ENCODE measurements around the gene ONECUT1.

- TF ChIP-seq TAF1 (IDR thresholded peaks at IDR 0.05; ENCODE audit: low read depth, low read length) (no peak), POLR2AphosphoS5 (IDR thresholded peaks at IDR 0.05; ENCODE audit: low read depth, low read length) (no peak), POLR2A (IDR thresholded peaks at IDR 0.05; ENCODE audit: low read depth, low read length) (no peak), POU2F2 (IDR thresholded peaks at IDR 0.05; ENCODE audit: low read depth, low read length) (no peak), PAX5 (IDR thresholded peaks at IDR 0.05; ENCODE audit: insufficient read depth, low read length, severe bottlenecking) (no peak), SPI1 (IDR thresholded peaks at IDR 0.05; ENCODE audit: low read depth, low read length) (no peak)
Observed at GRCh38 chr15:52786436-52787122, 3.6 kb downstream of the ONECUT1 start.
